Right lobe of liver (tissue), 6 donors: Measurements from ENCODE around the gene KLK5. TPM values are rescaled to one million over a fixed set of nuclear protein-coding genes. Genes with fewer than 3 reads are reported as not detected.

ENCODE experiments used
- ATAC-seq, 4 donors: fragments of 200-7000 bp; cut with Tn5 transposase; one replicate each; pipeline ENCODE4 v1.9.1; 2020; ENCODE audit warnings: mild to moderate bottlenecking in 4 of 4, moderate library complexity in 4 of 4
- DNase-seq, 3 donors: peaks; one replicate each; pipeline ENCODE4 v3.0.0-alpha.2; 2020
- H3K27ac ChIP-seq, 3 donors: fragments of 200-600 bp; one replicate each; pipeline ENCODE4 v1.8.0; 2022
- H3K27me3 ChIP-seq, 2 donors: fragments of 200-600 bp; one replicate each; pipeline ENCODE4 v1.8.0; 2022
- H3K36me3 ChIP-seq, 4 donors: fragments of 200-600 bp; sonication (generic) in 1 of 4; one replicate each; pipeline versions ENCODE4 v1.5.1 to v1.8.0; 2017 to 2022; ENCODE audit warnings: control low read depth in 1 of 4
- H3K4me1 ChIP-seq, 4 donors: fragments of 200-600 bp; sonication (generic) in 1 of 4; one replicate each; pipeline versions ENCODE4 v1.5.1 to v1.8.0; 2017 to 2022; ENCODE audit warnings: control low read depth in 1 of 4
- H3K4me3 ChIP-seq, 3 donors: fragments of 200-600 bp; one replicate each; pipeline ENCODE4 v1.8.0; 2022
- H3K9me3 ChIP-seq, 4 donors: fragments of 200-600 bp; sonication (generic) in 1 of 4; one replicate each; pipeline versions ENCODE4 v1.5.1 to v1.8.0; 2017 to 2022; ENCODE audit warnings: control low read depth in 1 of 4
- POLR2A ChIP-seq: fragments of 450-650 bp; IDR thresholded peaks from one replicate; pipeline ENCODE4 v1.6.1; 2017; ENCODE audit warnings: antibody characterized with exemption, mild to moderate bottlenecking
- WGBS: methylation state at CpG from one replicate; pipeline ENCODE4 v1.1.6; 2018; ENCODE audit warnings: low coverage, low lambda C conversion rate; ENCODE audit not compliant: insufficient coverage; ENCODE audit errors: missing lambda C conversion rate; 5-methylcytosine and 5-hydroxymethylcytosine counted together
- intact Hi-C, 2 donors: fragments of 100-400 bp; cut with DNase I; formaldehyde crosslinking; loops; one replicate each; pipeline versions ENCODE4 v1.11.2 to v1.14.1; 2022
- total RNA-seq, 6 experiments: library from RNA; depleted of rRNA in 2 of 6; stranded (reverse); fragments of >200 nt in 2 of 6; fragmentation: NEBNext Ultra II Directional in 3 of 6; extraction: Animal tissue kit (Norgen Biotek cat#: 25700) in 3 of 6; gene quantifications; one replicate each; pipeline versions ENCODE4 v1.1.0 to v1.2.4, GENCODE V29; 2016 to 2023
- TF ChIP-seq, protein P1 (sequence below), 4 donors: fragments of 200-600 bp in 3 of 4; fragments of 450-650 bp in 1 of 4; IDR thresholded peaks; one replicate each; pipeline versions ENCODE4 v1.5.1 to v1.8.0; 2016 to 2022; ENCODE audit warnings: antibody characterized with exemption in 4 of 4, mild to moderate bottlenecking in 2 of 4
- donor health status: DM: no; HTN: yes; CAD: no.
- donor health status: DM: no; HTN: no; CAD: no.
- donor health status: DM: no; HTN: no; CAD: no.
- donor health status: DM: no; HTN: yes; CAD: no.
- donor health status: DM: no; HTN: yes; CAD: no.

The KLK5 gene
- total RNA-seq, 6 experiments from 2014 or later: not detected

- DNase-seq: no peak
Measured at GRCh38 chr19:50967929-50968715, 15.3 kb upstream of the KLK5 start.

DNA sequence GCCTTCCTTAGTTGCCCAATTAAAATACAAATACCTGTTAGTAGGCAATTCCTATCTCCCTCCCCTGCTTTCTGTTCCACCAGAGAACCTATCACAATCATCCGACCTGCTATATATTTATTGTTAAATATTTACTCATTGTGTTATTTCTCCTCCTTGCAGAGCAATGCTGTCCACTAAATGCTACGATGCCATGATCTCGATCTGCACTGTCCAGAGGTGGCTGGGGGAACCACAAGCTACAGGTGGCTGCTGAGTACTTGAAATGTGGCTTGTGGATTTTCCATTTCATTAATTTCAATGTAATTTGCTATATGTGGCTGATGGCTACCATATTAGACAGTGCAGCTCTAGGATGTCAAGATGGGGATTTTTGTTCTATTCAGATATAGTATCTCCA lies 11.4 kb upstream of the KLK5 start:
- DNase-seq: no peak
- TF ChIP-seq POLR2A: no peak
- TF ChIP-seq, protein P1, sequence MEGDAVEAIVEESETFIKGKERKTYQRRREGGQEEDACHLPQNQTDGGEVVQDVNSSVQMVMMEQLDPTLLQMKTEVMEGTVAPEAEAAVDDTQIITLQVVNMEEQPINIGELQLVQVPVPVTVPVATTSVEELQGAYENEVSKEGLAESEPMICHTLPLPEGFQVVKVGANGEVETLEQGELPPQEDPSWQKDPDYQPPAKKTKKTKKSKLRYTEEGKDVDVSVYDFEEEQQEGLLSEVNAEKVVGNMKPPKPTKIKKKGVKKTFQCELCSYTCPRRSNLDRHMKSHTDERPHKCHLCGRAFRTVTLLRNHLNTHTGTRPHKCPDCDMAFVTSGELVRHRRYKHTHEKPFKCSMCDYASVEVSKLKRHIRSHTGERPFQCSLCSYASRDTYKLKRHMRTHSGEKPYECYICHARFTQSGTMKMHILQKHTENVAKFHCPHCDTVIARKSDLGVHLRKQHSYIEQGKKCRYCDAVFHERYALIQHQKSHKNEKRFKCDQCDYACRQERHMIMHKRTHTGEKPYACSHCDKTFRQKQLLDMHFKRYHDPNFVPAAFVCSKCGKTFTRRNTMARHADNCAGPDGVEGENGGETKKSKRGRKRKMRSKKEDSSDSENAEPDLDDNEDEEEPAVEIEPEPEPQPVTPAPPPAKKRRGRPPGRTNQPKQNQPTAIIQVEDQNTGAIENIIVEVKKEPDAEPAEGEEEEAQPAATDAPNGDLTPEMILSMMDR (IDR thresholded peaks at IDR 0.05): no peak
- Histone ChIP-seq H3K4me3 (no peak overlapping the region), H3K4me1 (no peaks in the 10 kb centered on the region), H3K36me3 (no peaks in the 10 kb centered on the region), H3K27ac (no peak overlapping the region), H3K9me3 (no peaks in the 10 kb centered on the region), H3K27me3 (no peaks in the 10 kb centered on the region)
- ATAC-seq: no peak
- WGBS: 62% methylated on average over 3 of the region's 3 CpGs
- intact Hi-C loops: no loop called here

More at GRCh38 chr19:50967929-50968715, 15.3 kb upstream of the KLK5 start:
- TF ChIP-seq, protein P1 (IDR thresholded peaks at IDR 0.05): no peak
- TF ChIP-seq POLR2A: no peak
- ATAC-seq: no peak
- WGBS: 30% methylated on average over 18 of the region's 20 CpGs
- H3K36me3 ChIP-seq: no peaks in the 10 kb centered on the region
- intact Hi-C loops: no loop called here
- no peak overlapping the region for H3K27ac ChIP-seq
- H3K27me3 ChIP-seq: no peaks in the 10 kb centered on the region
- H3K9me3 ChIP-seq: no peaks in the 10 kb centered on the region
- H3K4me3 ChIP-seq: no peak overlapping the region
- H3K4me1 ChIP-seq: no peaks in the 10 kb centered on the region

DNA sequence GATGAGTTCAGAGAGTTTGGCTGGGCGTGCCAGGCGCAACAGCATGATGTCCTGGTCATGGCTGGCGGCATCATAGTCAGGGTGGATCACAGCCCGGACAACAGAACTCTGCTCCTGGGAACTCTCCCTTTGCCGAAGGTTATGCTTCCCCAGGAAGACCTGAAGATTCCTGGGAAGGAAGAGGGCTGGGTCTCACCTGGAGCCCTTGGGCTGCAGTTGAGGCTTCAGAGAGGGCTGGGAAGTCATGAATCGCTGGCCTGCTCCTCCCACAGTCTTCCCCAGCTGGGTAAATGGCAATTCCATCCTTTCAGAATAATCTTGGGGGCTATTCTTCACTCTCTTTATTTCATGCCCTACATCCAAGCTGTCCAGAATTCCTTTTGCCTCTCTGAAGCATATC lies 10.5 kb upstream of the KLK5 start:
- Histone ChIP-seq H3K4me1 (no peaks in the 10 kb centered on the region), H3K36me3 (no peaks in the 10 kb centered on the region), H3K27ac (no peak overlapping the region), H3K27me3 (no peaks in the 10 kb centered on the region), H3K9me3 (no peaks in the 10 kb centered on the region), H3K4me3 (no peak overlapping the region)
- DNase-seq (no peak), ATAC-seq (no peak)
- TF ChIP-seq, protein P1 (IDR thresholded peaks at IDR 0.05): no peak
- TF ChIP-seq POLR2A: no peak
- WGBS: 49% methylated on average over 3 of the region's 6 CpGs
- intact Hi-C loops: no loop called here

DNA sequence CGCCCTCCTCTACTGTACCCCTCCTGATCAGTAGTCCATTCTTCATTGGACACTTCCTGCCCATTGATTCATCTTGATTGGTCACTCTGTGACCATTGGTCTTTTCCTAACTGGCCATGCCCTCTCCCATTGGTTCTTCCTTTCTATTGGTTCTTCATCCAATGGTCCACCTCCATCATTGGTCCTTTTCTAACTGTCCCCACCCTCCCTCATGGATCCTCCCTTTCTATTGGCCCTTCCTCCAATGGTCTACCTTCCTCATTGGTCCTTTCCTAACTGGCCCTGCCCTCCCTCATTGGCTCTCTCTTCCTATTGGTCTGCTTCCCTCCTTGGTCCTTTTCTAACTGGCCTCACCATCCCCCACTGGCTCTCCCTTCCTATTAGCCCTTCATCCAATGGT lies 9.4 kb upstream of the KLK5 start:
- DNase-seq: no peak

More for the DNA sequence above, 9.4 kb upstream of the KLK5 start:
- Histone ChIP-seq H3K4me1 (no peaks in the 10 kb centered on the region), H3K9me3 (no peaks in the 10 kb centered on the region), H3K36me3 (no peaks in the 10 kb centered on the region), H3K27me3 (no peaks in the 10 kb centered on the region), H3K27ac (no peak overlapping the region), H3K4me3 (no peak overlapping the region)
- TF ChIP-seq, protein P1 (IDR thresholded peaks at IDR 0.05): no peak
- no peak for TF ChIP-seq POLR2A
- intact Hi-C loops: no loop called here
- ATAC-seq: no peak
- 50% methylated on average over 1 of the region's 1 CpG for WGBS
